GM19438 (cell line): ENCODE results near the gene APOBEC2.
"Not testable (repeated sequence)": the region's sequence is repeated elsewhere in the genome, so short reads cannot be mapped to it uniquely, and the experiment has no call there.

Experiments used
- ATAC-seq: cut with Tn5 transposase; IDR thresholded peaks from one replicate; pipeline ENCODE4 v1.9.1; 2021; ENCODE audit warnings: low read depth; ENCODE audit not compliant: unreplicated experiment

The APOBEC2 gene

GRCh38 chr6:41053041-41053440, at the start of gene APOBEC2:
APOBEC2 (plus strand) TSS chr6:41053202; CDS start chr6:41053348, 146 bp downstream.
- no peak for ATAC-seq

GRCh38 chr6:41006217-41006616, 46.8 kb upstream of the APOBEC2 start:
- ATAC-seq = not testable (repeated sequence)

GRCh38 chr6:41006980-41007379, 46.0 kb upstream of the APOBEC2 start:
- not testable (repeated sequence) for ATAC-seq

- ATAC-seq = no peak
Observed at GRCh38 chr6:41008011-41008410, 45.0 kb upstream of the APOBEC2 start.

- ATAC-seq = no peak
Observed at GRCh38 chr6:41009669-41010068, 43.3 kb upstream of the APOBEC2 start.

- no peak for ATAC-seq
Observed at GRCh38 chr6:41011673-41012072, 41.3 kb upstream of the APOBEC2 start.

- no peak for ATAC-seq
Observed at GRCh38 chr6:41013466-41014153, 39.4 kb upstream of the APOBEC2 start.

- no peak for ATAC-seq
Observed at GRCh38 chr6:41014780-41015179, 38.2 kb upstream of the APOBEC2 start.

GRCh38 chr6:41015860-41016259, 37.1 kb upstream of the APOBEC2 start:
- ATAC-seq = not testable (repeated sequence)

- no peak for ATAC-seq
Observed at GRCh38 chr6:41017663-41018062, 35.3 kb upstream of the APOBEC2 start.

- no peak for ATAC-seq
Observed at GRCh38 chr6:41021832-41022231, 31.2 kb upstream of the APOBEC2 start.

- ATAC-seq = no peak
Observed at GRCh38 chr6:41022294-41022693, 30.7 kb upstream of the APOBEC2 start.

- no peak for ATAC-seq
Observed at GRCh38 chr6:41023114-41023513, 29.9 kb upstream of the APOBEC2 start.

GRCh38 chr6:41025966-41026530, 27.0 kb upstream of the APOBEC2 start:
- ATAC-seq = no peak

- ATAC-seq = no peak
Observed at GRCh38 chr6:41027241-41027640, 25.8 kb upstream of the APOBEC2 start.

- peak; percentile 80 for ATAC-seq
Observed at GRCh38 chr6:41027799-41028560, 25.0 kb upstream of the APOBEC2 start.

- ATAC-seq = peak; percentile 50
Observed at GRCh38 chr6:41028561-41029412, 24.2 kb upstream of the APOBEC2 start.

- no peak for ATAC-seq
Observed at GRCh38 chr6:41032830-41033229, 20.2 kb upstream of the APOBEC2 start.

GRCh38 chr6:41033776-41034175, 19.2 kb upstream of the APOBEC2 start:
- no peak for ATAC-seq

GRCh38 chr6:41036186-41036585, 16.8 kb upstream of the APOBEC2 start:
- ATAC-seq = no peak

GRCh38 chr6:41036601-41037000, 16.4 kb upstream of the APOBEC2 start:
- no peak for ATAC-seq
